Femur (tissue), 1 donor: ENCODE results near the gene ANLN.
A peak's percentile ranks its signal among the peaks of the same experiment; 100 is the strongest.
"Not testable (repeated sequence)": the region's sequence is repeated elsewhere in the genome, so short reads cannot be mapped to it uniquely, and the experiment has no call there.

Experiments used
- DNase-seq: peaks from one replicate; pipeline ENCODE4 v3.0.0-alpha.2; 2017

The ANLN gene

GRCh38 chr7:36469236-36469635 lies 79.6 kb downstream of the ANLN start:
- no peak for DNase-seq

DNA sequence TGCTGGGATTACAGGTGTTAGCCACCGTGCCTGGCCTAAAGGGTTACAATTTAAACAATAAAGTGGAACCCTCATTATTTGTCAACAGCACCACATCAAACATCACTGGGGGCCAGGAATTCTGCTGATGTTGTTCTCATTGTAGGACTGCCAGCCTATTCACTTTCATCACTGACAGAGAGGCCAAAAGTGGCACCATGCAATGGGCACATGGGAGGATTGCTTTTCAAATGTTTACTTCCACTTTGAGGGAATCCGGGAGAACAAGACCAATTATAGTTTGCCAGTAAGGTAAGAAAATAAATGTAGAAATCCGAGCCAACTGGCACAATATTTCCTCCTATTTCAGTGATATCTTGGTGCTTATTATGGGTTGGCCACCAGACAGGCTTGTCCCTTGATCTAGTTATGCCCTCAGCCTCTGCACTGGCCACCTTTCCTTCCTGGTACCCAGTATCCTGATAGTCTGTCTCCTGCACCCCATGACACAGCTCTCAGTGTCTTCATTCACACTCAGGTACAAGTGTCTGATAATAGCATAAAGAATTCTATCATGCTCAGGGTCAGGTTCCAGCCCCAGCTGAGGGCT lies 82.6 kb downstream of the ANLN start:
- DNase-seq = no peak

DNA sequence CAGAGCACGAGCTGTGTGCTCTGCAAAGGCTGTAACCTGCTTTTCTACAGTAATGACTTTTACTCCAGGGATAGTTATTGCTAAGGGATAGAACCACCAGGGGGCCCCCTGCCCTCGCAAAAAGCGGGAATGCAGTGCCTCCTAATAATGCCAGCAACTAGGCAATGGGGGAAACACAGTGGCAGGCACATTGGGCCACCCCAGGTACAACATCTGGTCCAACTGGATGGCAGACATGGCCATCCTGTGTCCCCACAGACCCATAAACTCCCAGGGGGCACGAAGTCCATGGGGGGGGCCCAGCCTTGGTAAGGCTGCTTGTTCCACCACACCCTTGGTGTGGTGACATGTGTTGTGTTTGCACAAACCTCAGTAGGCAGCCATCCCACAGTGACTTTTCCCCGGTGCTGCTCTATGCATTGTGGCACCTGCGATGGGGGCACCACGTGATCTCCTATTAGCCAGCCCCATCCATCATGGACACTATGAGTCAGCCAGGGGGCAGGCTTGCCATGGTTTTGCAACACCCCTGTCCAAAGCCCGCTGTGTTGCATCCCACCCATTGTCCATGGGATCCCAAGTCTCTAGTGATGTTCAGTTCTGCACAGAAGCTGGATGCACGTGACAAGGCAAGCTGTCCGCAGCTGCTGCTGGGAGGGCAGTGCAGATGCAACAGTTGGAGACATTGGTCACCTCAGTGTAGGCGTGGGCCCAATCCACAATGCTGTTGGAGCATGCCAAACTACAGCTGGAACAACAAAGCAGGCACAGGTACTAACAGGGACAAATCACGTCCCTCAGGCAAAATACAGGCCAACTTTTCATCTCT lies 84.0 kb downstream of the ANLN start:
- DNase-seq = peak; percentile 39

GRCh38 chr7:36474283-36475010 lies 84.8 kb downstream of the ANLN start:
- DNase-seq = no peak

DNA sequence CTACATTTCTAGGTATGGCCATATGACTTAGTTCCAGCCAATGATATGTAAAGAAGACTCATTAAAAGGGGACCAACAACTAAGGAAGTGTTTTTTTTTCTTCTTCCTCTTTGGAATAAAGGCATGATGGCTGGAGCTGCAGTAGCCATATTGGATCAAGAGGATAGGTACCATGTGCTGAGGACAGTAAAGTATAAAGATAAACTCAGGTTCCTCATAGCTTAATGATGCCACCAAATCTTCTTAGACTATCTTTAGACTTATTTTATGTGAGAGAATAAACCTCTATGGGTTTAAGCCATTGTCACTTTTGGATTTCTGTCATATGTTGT lies 85.3 kb downstream of the ANLN start:
- DNase-seq = no peak

DNA sequence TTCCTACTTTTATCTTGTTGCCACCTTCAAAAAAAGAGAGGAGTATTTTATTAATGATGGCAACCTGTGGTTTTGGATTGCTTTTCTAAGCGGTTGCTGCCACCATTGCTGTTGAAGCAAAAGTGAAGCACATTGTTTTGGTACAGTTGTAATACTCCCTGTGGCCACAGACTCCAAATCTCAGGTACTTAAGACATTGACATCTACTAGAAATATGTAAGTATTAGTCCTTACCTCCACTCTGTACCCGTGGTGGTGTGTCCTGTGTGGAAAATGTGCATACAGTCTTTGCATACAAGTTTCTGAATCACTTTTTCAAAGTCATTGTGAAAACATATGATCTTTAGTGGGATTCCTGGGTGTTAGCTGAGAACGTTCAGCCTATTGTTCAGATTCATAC lies 85.7 kb downstream of the ANLN start:
- no peak for DNase-seq

DNA sequence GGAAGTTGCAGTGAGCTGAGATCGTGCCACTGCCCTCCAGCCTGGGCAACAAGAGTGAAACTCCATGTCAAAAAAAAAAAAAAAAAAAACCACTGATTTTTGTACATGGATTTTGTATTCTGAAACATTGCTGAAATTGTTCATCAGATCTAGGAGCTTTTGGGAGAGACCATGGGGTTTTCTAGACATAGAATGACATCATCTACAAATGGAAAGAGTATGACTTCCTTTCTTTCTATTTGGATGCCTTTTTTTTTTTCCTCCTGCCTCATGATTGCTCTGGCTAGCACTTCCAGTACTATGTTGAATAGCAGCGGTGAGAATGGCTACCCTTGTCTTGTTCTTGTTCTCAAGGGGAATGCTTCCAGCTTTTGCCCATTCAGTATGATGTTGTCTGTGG lies 89.1 kb downstream of the ANLN start:
- DNase-seq = no peak

DNA sequence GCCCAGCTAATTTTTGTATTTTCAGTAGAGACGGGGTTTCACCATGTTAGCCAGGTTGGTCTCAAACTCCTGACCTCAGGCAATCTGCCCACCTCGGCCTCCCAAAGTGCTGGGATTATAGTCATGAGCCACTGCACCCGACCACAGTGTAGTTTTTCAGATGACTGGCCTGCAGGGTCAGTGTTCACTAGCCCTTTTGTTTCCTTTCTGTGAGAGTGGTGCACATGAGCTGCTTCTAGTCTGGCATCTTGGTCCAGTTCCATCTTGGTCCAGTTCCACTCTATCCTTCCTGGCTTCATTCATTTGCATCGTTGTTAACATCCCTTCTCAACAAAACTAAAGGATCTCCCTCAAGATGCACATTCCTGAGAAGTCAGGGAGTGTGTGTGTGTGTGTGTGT lies 94.2 kb downstream of the ANLN start:
- not testable (repeated sequence) for DNase-seq

DNA sequence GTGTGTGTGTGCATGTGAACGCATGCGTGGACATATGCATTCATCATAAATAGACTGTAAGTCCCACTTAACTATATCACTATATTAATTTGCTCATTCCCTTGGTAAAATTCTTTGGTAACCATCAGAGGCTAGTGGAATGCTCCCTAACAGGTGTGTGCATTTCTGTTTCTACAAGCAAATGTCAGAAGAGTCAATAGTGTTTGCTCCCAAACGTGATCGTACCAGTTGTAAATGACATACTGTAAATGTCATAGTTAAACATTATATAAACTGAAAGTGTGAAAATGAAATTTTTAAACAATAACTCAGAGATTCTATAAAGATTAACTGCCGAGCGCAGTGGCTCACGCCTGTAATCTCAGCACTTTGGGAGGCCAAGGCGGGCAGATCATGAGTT lies 94.6 kb downstream of the ANLN start:
- no peak for DNase-seq

DNA sequence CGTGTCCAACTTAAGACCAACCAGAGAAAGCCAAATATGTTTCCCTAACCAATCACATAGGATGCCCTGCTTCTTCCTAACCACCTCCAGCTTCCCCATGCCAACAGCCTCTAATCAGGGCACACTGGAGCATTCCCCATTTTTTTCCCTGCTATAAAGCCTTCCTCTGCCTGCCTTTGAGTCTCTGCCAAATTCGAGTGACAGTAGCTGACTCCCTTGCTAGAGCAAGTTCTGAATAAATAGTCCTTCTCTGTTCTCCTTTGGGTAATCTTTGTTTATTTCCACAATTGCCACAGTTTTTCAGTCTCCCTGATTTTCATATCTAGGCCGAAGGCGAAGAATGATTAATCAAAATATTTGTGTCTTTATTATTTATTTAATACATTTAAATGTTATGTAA lies 96.7 kb downstream of the ANLN start:
- DNase-seq = no peak

DNA sequence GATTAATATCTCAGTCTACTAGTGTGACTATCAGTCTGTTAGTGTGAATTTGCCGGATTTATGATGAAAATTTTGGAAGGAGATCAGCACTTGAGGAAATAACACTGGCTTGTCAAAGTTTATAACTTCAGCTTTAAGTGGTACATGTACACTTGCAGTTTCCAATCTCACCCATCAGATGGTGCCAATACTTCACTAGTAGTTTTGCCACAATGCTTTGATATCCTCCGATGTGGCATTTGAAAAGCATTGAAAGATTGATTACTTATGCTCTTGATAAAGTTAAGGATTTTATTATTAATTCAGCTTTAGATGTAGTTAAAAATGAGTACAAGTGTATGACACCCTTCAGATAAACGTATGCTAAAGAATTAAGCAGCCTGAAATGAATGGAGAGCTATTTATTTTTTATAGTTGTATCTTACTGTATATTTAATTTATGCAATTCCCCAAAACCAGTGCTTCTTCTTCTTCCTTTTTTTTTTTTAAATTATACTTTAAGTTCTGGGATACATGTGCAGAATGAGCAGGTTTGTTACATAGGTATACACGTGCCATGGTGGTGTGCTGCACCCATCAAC lies 98.2 kb downstream of the ANLN start:
- no peak for DNase-seq

GRCh38 chr7:36488672-36489071 lies 99.0 kb downstream of the ANLN start:
- not testable (repeated sequence) for DNase-seq

DNA sequence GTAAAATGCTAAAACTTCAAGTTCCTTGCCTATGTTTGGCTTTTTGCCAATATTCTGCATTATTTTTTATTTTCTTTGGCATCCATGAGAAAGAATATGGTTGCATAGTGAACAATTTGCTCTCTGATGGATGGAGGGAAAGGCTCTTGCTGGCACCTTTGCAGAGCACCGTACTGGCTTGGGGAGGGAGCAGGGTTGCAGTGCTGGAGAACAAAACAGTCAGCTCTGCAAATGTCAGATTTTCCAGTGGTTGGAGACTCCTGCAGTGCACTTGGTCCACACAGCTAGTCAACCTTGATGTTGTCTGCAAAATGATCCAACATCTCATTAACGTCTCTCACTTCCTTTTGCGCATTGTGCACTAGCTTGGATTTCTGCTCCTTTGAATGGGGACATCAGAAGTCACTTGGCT lies 100.8 kb downstream of the ANLN start:
- DNase-seq = no peak

GRCh38 chr7:36491317-36491716 lies 101.7 kb downstream of the ANLN start:
- no peak for DNase-seq

DNA sequence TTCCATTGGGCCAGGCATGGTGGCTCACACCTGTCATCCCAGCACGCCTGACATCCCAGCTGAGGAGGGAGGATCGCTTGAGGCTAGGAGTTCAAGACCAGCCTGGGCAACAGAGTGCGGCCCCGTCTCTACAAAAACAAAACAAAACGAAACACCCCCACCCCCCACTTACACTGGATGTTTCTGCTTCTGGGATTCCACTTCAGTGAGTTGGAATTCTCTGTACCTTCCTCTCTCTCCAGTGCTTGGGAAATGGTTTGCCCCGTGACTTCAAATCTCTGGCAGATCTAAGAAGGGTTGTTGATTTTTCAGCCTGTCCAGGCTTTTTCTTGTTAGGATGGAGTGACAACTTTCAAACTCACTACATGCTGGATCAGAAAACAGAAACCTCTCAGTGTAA lies 106.9 kb downstream of the ANLN start:
- DNase-seq = no peak

DNA sequence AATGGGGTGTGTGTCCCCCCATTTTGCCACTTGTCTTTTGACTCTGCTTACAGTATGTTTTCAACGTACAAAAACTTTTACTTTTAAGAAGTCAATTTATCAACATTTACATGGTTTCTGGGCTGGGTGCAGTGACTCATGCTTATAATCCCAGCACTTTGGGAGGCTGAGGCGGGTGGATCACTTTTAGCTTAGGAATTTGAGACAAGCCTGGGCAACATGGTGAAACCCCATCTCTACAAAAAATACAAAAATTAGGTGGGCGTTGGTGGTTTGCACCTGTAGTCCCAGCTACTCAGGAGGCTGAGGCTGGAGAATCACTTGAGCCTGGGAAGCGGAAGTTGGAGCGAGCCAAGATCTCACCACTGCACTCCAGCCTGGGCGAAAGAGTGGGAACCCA lies 107.5 kb downstream of the ANLN start:
- DNase-seq = not testable (repeated sequence)

DNA sequence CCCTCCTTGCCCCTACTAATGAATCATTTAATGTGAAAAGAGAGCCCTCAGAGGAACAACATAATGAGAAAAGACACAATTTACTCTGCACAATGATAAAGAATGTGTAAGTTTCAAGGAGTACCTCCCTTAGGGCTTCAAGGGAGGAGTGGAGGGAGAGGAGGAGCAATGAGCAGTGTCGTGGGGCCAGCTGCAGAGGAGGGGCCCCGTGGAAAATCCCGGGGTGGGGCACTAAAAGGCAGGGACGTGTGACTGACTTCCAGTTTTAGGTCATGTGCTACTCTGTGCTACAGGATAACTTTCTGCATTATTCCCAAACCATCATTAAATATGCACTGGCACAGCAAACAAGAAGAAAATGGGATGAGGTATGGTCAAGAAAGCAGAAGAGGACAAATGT lies 108.1 kb downstream of the ANLN start:
- no peak for DNase-seq
